ENCODE measurements around the gene SDK1. TPM values are rescaled to one million over a fixed set of nuclear protein-coding genes. Genes with fewer than 3 reads are reported as not detected.

Gene SDK1
- polyA plus RNA-seq, 1 donor from 2014 or later, result not detected

DNA sequence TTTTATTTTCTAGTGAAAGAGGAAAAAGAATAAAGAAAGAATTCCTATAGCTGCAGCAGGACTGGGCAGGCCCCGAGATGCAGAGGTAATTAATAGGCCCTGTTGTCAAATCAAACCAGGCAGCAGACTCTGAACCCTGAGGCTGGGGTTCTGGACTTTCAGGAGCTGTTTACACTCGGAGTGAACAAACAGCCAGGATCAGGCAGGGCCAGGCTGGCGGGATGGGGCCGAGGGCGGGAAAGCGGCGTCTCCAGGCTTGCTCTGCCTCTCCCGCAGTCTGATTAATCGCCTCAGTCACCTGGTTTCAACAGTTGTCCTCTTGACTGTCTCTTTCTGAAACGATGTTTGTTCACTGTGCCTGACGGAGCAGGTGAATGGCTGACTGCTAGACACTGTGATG, 705.6 kb downstream of the SDK1 start:
- Mint-ChIP-seq H3K9me3 (no peaks in the 10 kb centered on the region), H3K4me3 (no peak overlapping the region), H3K27me3 (peaks cover 5% of the 10 kb centered on the region), H3K36me3 (no peaks in the 10 kb centered on the region), H3K4me1 (no peaks in the 10 kb centered on the region), H3K27ac (no peak overlapping the region)

DNA sequence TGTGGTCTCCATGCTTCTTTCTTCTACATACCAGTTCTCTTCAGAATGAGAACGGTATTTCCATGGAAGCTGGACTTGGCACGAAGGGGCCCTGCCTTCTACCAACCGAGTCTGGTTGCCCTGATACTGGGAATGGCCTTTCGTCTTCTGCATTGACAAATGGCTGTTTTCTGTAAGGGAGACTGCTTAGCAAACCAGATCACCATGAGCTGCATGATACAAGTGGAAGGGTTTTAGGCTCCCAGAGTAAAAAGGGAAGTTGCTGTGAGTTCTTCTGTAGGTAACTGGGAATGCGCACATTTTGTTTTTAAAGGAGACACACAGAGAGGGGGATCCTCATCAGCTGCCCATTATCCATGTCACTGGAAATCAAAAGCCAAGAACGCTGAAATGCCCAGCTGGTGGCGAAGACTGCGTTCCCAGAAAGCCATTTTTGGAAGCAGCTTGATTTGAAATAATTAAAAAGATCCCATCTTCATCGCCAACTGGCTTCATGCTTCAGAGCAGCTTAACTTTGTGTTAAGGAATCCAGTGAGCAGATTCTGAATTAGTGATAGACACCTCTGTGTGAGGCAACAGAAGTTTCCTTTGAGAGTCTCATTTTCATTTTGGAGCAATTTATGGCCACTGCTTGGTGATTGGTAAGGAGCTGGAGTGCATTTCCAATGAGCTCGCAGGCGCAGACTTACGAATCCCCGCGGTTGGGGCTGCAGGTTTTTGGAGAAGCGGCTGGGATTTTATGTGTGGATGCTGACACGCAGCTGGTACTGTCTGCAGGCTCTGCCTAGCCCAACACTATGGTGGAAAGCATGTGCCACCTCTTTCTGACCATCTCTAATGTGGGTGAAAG, 708.4 kb downstream of the SDK1 start:
- Mint-ChIP-seq H3K27me3 (peaks cover 6% of the 10 kb centered on the region), H3K27ac (peak overlapping the region in 1 of 3 donors; percentile 39), H3K36me3 (no peaks in the 10 kb centered on the region)

DNA sequence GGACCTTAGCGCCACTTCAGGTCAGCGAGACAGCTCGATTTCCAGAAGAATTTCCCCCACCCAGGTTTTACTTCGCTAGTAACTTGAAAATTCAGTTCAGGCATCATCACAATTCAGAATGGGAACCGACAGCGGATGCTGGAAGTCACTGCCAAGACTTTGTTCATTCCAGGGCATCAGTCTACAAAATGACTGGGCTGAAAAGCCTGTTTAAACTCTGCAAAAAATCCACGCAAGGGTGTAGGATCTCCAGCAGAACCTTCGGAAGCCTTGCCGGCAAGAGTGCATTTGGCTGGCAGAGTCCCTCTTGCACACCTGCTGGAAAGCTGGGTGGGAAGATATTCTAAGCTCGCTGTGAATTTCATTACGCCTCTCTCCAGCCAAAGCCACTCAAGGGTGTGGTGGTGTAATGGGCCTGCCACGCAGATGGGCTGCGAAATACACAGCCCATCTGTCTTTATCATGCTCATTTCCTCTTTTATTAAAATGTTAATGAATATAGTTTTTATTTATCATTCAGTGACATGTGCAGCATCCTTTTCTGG, 709.1 kb downstream of the SDK1 start:
- Mint-ChIP-seq H3K4me1 (no peaks in the 10 kb centered on the region), H3K27me3 (peaks cover 6% of the 10 kb centered on the region), H3K9me3 (no peaks in the 10 kb centered on the region), H3K4me3 (no peak overlapping the region), H3K27ac (no peak overlapping the region), H3K36me3 (no peaks in the 10 kb centered on the region)

More for the DNA sequence above, 708.4 kb downstream of the SDK1 start:
- Mint-ChIP-seq H3K4me1 (no peaks in the 10 kb centered on the region), H3K4me3 (no peak overlapping the region), H3K9me3 (no peaks in the 10 kb centered on the region)

DNA sequence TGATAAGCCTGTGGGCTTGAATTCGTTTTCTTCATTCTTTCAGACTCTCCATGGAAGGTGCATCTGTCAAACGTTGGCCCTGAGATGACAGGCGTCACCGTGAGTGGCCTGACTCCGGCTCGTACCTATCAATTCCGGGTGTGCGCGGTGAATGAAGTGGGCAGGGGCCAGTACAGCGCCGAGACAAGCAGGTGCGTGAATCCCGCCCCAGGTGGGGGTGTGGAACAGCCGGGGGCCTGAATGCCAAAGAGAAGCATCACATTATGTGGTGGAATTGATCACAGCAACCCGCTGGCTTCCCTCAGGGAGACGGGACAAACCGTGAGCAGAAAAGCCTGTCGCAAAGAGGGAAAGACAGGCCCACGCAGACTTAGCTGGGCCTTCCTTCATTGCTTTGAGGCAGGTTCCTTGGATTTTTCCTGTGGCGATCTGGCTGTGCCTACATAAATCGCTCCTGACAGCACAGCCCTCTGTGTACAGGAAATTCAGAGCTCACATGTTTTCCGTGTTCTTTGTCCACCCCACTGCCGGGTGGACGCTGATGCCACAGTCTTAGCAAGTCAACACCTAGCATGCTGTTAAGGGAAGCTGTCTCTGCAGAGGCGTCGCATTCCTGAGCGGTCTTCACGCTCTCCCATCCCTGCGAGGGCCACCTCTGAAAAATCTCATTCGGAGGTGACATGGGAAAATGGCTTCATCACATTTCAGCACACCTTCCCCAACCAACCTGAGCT, 710.0 kb downstream of the SDK1 start:
- no peaks in the 10 kb centered on the region for H3K4me1 Mint-ChIP-seq
- H3K4me3 Mint-ChIP-seq, result no peak overlapping the region
- H3K9me3 Mint-ChIP-seq, result no peaks in the 10 kb centered on the region
- peaks cover 6% of the 10 kb centered on the region for H3K27me3 Mint-ChIP-seq
- no peak overlapping the region for H3K27ac Mint-ChIP-seq
- H3K36me3 Mint-ChIP-seq, result no peaks in the 10 kb centered on the region

DNA sequence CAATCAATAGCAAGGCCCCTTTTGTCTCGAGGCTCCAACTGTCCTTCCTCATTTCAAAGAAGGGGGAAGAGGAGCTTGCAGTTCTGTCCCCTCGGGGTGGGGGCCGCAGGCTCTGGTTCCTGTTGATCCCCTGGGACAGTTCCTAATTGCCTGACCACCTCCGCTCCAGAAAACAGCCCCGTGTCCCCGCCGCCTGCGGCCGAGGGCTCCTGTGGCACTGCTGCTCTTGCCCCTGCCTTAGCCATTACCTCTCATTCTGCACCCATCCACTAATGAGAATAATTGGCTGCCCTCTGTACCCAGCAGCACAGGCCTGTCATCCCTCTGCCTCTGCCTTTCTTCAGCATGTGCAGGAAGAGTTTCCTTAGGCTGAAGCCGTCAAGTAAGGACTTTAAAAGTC, 712.7 kb downstream of the SDK1 start:
- Mint-ChIP-seq H3K36me3 (no peaks in the 10 kb centered on the region), H3K4me1 (no peaks in the 10 kb centered on the region), H3K4me3 (no peak overlapping the region), H3K9me3 (peaks cover 0 to 9% (median 3%) of the 10 kb centered on the region in 3 donors), H3K27me3 (peaks cover 6% of the 10 kb centered on the region), H3K27ac (no peak overlapping the region)

DNA sequence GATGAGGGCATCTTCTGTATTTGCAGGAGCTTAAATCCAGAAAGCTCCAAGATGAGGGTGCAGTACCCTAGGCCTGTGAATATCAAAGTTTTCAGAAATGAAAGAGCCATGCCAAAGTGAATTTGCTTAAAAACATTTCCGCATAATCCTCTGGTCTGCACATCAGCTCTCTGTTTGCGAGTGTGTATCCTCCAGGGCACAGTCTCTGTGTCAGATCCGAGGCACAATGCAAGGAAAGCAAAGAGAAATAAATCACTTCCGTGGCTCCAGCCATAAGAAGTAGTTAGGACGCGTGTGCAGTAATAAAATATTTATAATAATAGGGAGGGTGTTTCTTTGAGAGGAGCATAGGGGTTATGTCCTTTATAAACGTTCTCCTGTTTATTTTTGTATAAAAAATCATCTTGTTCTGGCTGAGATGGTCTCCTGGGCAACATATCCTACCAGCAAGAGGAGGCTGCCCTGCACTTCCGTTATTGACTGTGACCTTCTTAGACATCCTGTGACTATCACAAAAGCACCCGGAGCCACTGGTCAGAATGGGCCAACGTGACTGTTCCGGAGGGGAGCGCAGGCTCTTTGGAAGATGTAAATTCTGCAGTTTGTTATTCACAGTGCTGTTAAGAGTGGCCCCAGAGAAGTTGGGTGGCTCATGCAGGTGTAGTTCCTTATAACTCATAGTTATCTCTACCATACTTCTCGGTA, 713.4 kb downstream of the SDK1 start:
- no peak overlapping the region for H3K27ac Mint-ChIP-seq
- H3K9me3 Mint-ChIP-seq, result peaks cover 0 to 10% (median 3%) of the 10 kb centered on the region in 3 donors

DNA sequence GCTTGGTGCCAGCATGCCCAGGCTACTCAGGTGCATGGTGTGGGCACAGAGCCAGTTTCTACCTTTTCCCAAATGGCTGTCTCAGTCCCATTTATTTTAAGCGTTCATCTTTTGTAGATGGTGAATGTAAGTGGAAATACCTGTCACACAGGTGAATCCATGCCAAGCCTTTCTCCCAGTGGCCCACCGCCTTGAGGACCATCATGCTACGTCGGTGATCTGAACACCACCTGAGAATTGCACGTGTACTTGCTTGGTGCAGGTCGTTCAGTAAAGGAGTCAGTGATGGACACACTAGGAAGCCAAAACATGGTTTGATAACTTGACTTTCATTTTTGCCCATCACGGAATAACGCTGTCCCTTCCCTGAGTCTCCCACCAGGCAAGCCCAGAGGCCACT, 714.3 kb downstream of the SDK1 start:
- Mint-ChIP-seq H3K4me3 (no peak overlapping the region), H3K4me1 (no peaks in the 10 kb centered on the region), H3K36me3 (no peaks in the 10 kb centered on the region), H3K27ac (no peak overlapping the region), H3K9me3 (peaks cover 0 to 13% (median 3%) of the 10 kb centered on the region in 3 donors), H3K27me3 (peaks cover 1% of the 10 kb centered on the region)

More for the DNA sequence above, 713.4 kb downstream of the SDK1 start:
- Mint-ChIP-seq H3K4me1 (no peaks in the 10 kb centered on the region), H3K36me3 (no peaks in the 10 kb centered on the region), H3K27me3 (peaks cover 1% of the 10 kb centered on the region), H3K4me3 (no peak overlapping the region)

DNA sequence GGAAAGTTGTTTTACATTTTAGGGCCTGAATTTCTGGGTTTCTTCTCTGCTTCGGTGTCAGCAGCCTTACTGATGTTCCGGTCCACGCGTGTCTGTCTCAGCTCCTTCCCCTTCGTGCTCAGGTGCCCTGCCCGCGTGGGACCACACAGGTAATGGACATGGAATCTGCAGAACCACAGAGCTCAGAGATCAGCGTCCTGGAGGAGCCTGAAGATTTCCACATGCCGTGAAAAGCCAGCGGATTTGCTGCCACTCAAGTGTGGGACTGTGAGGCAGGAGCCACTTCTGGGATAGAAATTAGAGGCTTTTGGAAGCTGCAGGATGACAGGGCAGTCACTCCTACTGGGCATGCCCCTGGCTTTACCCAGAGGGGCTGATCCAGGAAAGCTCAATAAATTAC, 714.9 kb downstream of the SDK1 start:
- H3K9me3 Mint-ChIP-seq, result peaks cover 1 to 15% (median 5%) of the 10 kb centered on the region in 3 donors
- no peak overlapping the region for H3K4me3 Mint-ChIP-seq
- peak overlapping the region in 1 of 3 donors; percentile 43 for H3K27ac Mint-ChIP-seq
- H3K27me3 Mint-ChIP-seq, result peaks cover 1% of the 10 kb centered on the region
- H3K4me1 Mint-ChIP-seq, result no peaks in the 10 kb centered on the region
- H3K36me3 Mint-ChIP-seq, result no peaks in the 10 kb centered on the region

DNA sequence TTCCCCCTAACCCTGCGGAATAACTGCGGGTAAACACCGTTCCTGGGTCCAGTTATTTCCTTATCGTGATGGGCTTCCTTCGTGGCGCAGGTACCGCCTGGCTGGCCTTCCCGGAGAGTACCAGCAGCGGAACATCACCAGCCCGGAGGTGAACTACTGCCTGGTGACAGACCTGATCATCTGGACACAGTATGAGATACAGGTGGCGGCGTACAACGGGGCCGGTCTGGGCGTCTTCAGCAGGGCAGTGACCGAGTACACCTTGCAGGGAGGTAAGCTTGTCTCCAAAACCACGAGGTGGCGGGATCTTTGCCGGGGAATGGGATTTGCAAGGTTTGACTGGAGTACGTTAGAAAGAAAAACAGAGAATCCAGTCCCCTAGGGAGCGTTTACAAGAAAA, 716.0 kb downstream of the SDK1 start:
- Mint-ChIP-seq H3K27me3 (peaks cover 1% of the 10 kb centered on the region), H3K9me3 (peaks cover 1 to 18% (median 5%) of the 10 kb centered on the region in 3 donors), H3K4me1 (no peaks in the 10 kb centered on the region), H3K27ac (no peak overlapping the region), H3K36me3 (no peaks in the 10 kb centered on the region), H3K4me3 (no peak overlapping the region)

DNA sequence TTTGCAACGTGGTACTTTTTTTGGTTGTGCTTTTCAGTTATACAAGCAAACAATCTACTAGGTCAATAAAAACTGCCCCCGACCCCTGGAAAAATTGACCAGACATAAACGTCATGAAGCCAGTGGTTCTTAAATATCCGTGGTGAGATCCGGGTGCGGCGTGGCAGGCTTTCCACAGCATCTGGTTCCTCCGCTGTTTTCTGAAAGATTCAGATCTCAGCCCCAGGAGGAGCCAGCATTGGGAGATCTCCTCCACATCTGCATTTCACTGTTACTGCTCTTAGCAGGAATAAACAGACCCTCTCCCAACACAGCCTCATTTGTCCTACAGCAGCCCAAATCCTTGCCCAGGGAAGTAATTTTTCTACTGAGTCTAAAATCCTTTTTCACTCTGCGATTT, 716.7 kb downstream of the SDK1 start:
- Mint-ChIP-seq H3K9me3 (peaks cover 1 to 18% (median 5%) of the 10 kb centered on the region in 3 donors), H3K4me1 (no peaks in the 10 kb centered on the region), H3K36me3 (no peaks in the 10 kb centered on the region), H3K4me3 (no peak overlapping the region), H3K27ac (no peak overlapping the region), H3K27me3 (peaks cover 1% of the 10 kb centered on the region)

DNA sequence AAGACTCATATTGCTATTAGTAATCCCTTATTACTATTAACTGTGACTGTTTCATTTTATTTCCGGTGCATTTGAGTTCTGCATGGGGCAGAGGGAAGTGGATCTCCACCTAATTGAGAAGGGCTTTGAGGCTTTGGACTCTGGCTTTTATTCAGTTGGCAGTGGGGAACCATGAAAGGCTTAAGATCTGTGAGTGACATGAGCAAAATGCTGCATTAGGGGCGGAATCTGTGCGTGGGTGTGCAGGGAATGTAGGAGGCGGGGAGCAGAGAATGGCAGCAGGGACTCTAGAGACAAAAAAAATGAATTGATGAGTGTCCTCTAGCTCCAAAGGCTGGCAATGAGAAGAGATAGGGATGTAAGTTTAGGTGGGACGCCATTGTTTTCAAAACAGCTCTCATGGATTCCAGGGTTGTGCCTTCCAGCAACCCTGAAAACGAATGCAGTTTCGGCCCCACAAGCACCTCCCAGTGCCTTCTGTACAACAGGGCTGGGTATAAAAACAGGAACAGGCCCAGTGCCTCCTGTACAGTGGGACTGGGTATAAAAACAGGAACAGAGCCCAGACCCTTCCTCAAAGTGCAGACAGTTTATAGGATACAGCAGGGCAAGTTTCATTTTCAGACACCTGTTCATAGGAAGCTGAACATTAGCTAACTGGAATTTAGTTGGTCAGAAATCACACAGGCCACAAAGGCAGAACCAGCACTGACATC, 717.7 kb downstream of the SDK1 start:
- H3K4me1 Mint-ChIP-seq, result no peaks in the 10 kb centered on the region
- H3K27me3 Mint-ChIP-seq, result peaks cover 1% of the 10 kb centered on the region
- H3K36me3 Mint-ChIP-seq, result no peaks in the 10 kb centered on the region
- no peak overlapping the region for H3K4me3 Mint-ChIP-seq
- H3K9me3 Mint-ChIP-seq, result peaks cover 1 to 18% (median 5%) of the 10 kb centered on the region in 3 donors
- peak overlapping the region in 1 of 3 donors; percentile 23 for H3K27ac Mint-ChIP-seq

DNA sequence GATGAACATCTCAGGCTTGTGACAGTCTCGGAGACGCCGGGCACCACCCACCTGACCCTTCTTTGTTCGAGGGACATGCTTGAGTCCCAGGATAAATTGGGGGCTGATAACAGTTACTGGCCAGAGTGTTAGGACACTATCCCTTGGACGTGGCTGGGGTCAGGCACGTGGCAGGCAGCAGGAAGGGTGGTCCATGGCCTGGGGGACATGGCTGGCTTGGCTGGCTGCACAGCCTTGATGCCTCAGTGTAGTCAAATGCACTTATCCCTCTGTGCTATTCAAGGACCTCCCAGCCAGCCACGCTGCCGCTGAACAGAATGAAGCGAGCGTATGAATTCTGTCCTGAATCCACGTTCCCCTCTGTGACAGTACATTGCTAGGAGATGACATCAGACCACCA, 719.0 kb downstream of the SDK1 start:
- Mint-ChIP-seq H3K27me3 (no peaks in the 10 kb centered on the region), H3K4me1 (no peaks in the 10 kb centered on the region), H3K36me3 (no peaks in the 10 kb centered on the region), H3K4me3 (peak overlapping the region in 1 of 4 donors; percentile 78), H3K9me3 (peaks cover 1 to 18% (median 5%) of the 10 kb centered on the region in 3 donors), H3K27ac (no peak overlapping the region)

DNA sequence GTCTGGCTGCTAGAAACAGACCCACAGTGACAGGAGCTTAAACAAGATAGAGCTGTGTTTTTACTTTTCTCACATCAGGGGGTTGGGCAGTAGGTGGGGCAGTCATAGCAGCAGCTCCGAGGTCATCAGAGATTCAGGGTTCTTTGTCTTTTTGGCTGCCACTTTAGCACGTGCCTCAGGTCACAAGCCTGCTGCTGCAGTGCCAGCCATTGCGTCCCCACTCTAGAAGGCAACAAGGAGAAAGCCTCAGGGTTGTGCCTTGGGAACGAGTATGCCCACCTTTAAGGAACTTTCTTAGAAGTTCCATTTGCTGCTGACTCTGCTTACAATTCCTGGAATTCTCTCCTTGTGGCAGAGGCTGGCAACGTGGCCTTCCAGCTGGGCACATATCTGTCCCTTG, 720.4 kb downstream of the SDK1 start:
- Mint-ChIP-seq H3K27ac (no peak overlapping the region), H3K9me3 (peaks cover 1 to 18% (median 5%) of the 10 kb centered on the region in 3 donors), H3K4me1 (no peaks in the 10 kb centered on the region), H3K36me3 (no peaks in the 10 kb centered on the region), H3K27me3 (no peaks in the 10 kb centered on the region), H3K4me3 (no peak overlapping the region)

DNA sequence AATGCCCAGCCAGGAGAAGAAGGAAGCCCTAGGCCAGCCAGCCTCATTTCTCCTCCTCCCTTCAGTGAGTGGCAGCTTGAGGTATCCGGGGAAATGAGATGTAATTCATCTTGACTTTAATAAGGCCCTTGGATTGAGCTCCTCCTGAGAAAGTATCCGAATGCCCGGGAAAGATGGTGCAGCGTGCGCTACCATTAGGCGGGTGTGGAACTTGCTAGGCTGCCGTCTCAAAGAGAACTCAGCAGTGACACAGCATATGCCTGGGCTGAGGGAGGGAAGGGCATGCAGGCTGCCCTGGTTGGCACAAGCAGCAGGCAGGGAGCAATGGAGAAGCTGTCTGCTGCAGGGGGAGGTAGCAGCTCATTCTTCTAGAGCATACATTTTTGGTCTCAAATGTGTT, 721.2 kb downstream of the SDK1 start:
- H3K27me3 Mint-ChIP-seq, result no peaks in the 10 kb centered on the region
- no peaks in the 10 kb centered on the region for H3K4me1 Mint-ChIP-seq
- H3K9me3 Mint-ChIP-seq, result peaks cover 1 to 18% (median 5%) of the 10 kb centered on the region in 3 donors
- H3K27ac Mint-ChIP-seq, result no peak overlapping the region
- no peaks in the 10 kb centered on the region for H3K36me3 Mint-ChIP-seq
- H3K4me3 Mint-ChIP-seq, result no peak overlapping the region
